IMR-90 (cell line): ENCODE results near the gene CEP72. TPM values are rescaled to one million over a fixed set of nuclear protein-coding genes. Genes with fewer than 3 reads are reported as not detected.

Experiments used
- ATAC-seq: fragments of 200-7000 bp; cut with Tn5 transposase; 2 replicates; pipeline ENCODE4 v1.9.1; 2020; ENCODE audit warnings: low read depth, mild to moderate bottlenecking, moderate library complexity
- BruUV-seq: library from RNA; stranded (reverse); fragments of 400-500 nt; replicated peaks from 2 replicates; lab custom pipeline; 2021; lab: Mats Ljungman, UMichigan
- CTCF ChIA-PET: fragments of 300-600 bp; formaldehyde crosslinking; extraction: SDS; loops from one replicate; lab custom pipeline; 2021; ENCODE audit warnings: antibody characterized with exemption; lab: Yijun Ruan, JAX
- POLR2A ChIA-PET: fragments of 300-600 bp; sonication (Branson Sonifier 250); formaldehyde crosslinking; loops from one replicate; lab custom pipeline; 2022; ENCODE audit warnings: antibody characterized with exemption; ENCODE audit not compliant: unreplicated experiment; lab: Charles Lee
- DNase-seq: peaks from one replicate; pipeline ENCODE4 v3.0.0; 2013
- H2AFZ ChIP-seq: replicated peaks from 2 replicates; pipeline ENCODE3; 2013; ENCODE audit warnings: low read length, mild to moderate bottlenecking; ENCODE audit not compliant: poor library complexity
- H2AK5ac ChIP-seq: 2 replicates; pipeline ENCODE4 v1.6.1; 2013; ENCODE audit warnings: low read depth, low read length, inconsistent platforms
- H2AK9ac ChIP-seq: replicated peaks from 2 replicates; pipeline ENCODE3; 2013; ENCODE audit warnings: mild to moderate bottlenecking, low read depth, low read length, moderate library complexity; ENCODE audit not compliant: poor library complexity
- H2BK120ac ChIP-seq: 2 replicates; pipeline ENCODE4 v1.6.1; 2013; ENCODE audit warnings: low read depth, low read length, inconsistent platforms
- H2BK15ac ChIP-seq: 3 replicates; pipeline ENCODE4 v1.6.1; 2013; ENCODE audit warnings: low read depth, low read length, inconsistent platforms
- H2BK20ac ChIP-seq: 2 replicates; pipeline ENCODE4 v1.6.1; 2013; ENCODE audit warnings: low read depth, mild to moderate bottlenecking, inconsistent platforms, low read length, moderate library complexity
- H2BK5ac ChIP-seq: 2 replicates; pipeline ENCODE4 v1.6.1; 2013; ENCODE audit warnings: mild to moderate bottlenecking, low read depth, low read length, inconsistent platforms; ENCODE audit not compliant: poor library complexity, severe bottlenecking
- H3K14ac ChIP-seq: replicated peaks from 2 replicates; pipeline ENCODE4 v1.6.1; 2013; ENCODE audit warnings: low read depth, low read length, inconsistent platforms
- H3K18ac ChIP-seq: 2 replicates; pipeline ENCODE4 v1.6.1; 2013; ENCODE audit warnings: low read depth, low read length, control low read depth
- H3K23ac ChIP-seq: 2 replicates; pipeline ENCODE4 v1.6.1; 2013; ENCODE audit warnings: low read depth, low read length, inconsistent platforms
- H3K27ac ChIP-seq: 2 replicates; pipeline ENCODE4 v1.5.1; 2013; ENCODE audit warnings: mild to moderate bottlenecking, control low read depth, low read length; ENCODE audit not compliant: insufficient read depth
- H3K27me3 ChIP-seq: 2 replicates; pipeline ENCODE4 v1.6.1; 2013; ENCODE audit warnings: low read length; ENCODE audit not compliant: control insufficient read depth, insufficient read depth
- H3K36me3 ChIP-seq: 2 replicates; pipeline ENCODE4 v1.6.1; 2013; ENCODE audit warnings: low read length, mixed read lengths; ENCODE audit not compliant: control insufficient read depth, insufficient read depth
- H3K4ac ChIP-seq: 2 replicates; pipeline ENCODE4 v1.6.1; 2013; ENCODE audit warnings: low read depth, low read length, inconsistent platforms
- H3K4me1 ChIP-seq: 2 replicates; pipeline ENCODE4 v1.6.1; 2013; ENCODE audit warnings: low read length, mixed read lengths; ENCODE audit not compliant: control insufficient read depth, insufficient read depth
- H3K4me2 ChIP-seq: 2 replicates; pipeline ENCODE4 v1.6.1; 2013; ENCODE audit warnings: low read depth, mild to moderate bottlenecking, control low read depth, low read length, moderate library complexity
- H3K4me3 ChIP-seq: 2 replicates; pipeline ENCODE4 v1.5.1; 2013; ENCODE audit warnings: low read depth, mild to moderate bottlenecking, control low read depth, low read length, moderate library complexity; ENCODE audit not compliant: insufficient read depth
- H3K56ac ChIP-seq: 2 replicates; pipeline ENCODE4 v1.6.1; 2013; ENCODE audit warnings: low read length, inconsistent platforms; ENCODE audit not compliant: insufficient read depth; ENCODE audit errors: extremely low read depth
- H3K79me1 ChIP-seq, 2 experiments: 2 replicates each; pipeline ENCODE4 v1.6.1; 2013; ENCODE audit warnings: low read length in 2 of 2, inconsistent platforms in 1 of 2, low read depth in 1 of 2
- H3K9ac ChIP-seq: 2 replicates; pipeline ENCODE4 v1.6.1; 2013; ENCODE audit warnings: low read depth, low read length, control low read depth
- H3K9me1 ChIP-seq: 2 replicates; pipeline ENCODE4 v1.6.1; 2013; ENCODE audit warnings: low read length, inconsistent platforms; ENCODE audit not compliant: insufficient read depth
- H3K9me3 ChIP-seq: 2 replicates; pipeline ENCODE4 v1.6.1; 2013; ENCODE audit warnings: low read length; ENCODE audit not compliant: control insufficient read depth, insufficient read depth
- H4K20me1 ChIP-seq: 2 replicates; pipeline ENCODE4 v1.6.1; 2013; ENCODE audit warnings: low read length, inconsistent platforms; ENCODE audit not compliant: insufficient read depth
- H4K5ac ChIP-seq: 2 replicates; pipeline ENCODE4 v1.6.1; 2013; ENCODE audit warnings: mild to moderate bottlenecking, low read depth, low read length, control low read depth
- H4K8ac ChIP-seq, 2 experiments: 2 replicates each; pipeline ENCODE4 v1.6.1; 2013; ENCODE audit warnings: low read depth in 2 of 2, low read length in 2 of 2, control low read depth in 1 of 2, inconsistent platforms in 1 of 2
- H4K91ac ChIP-seq: 2 replicates; pipeline ENCODE4 v1.6.1; 2013; ENCODE audit warnings: low read depth, low read length, inconsistent platforms; ENCODE audit not compliant: insufficient read depth
- BHLHE40 ChIP-seq: fragments of 150-350 bp; IDR thresholded peaks from 2 replicates; pipeline ENCODE4 v1.6.1; 2016; ENCODE audit warnings: mild to moderate bottlenecking, low read depth, low read length
- CEBPB ChIP-seq: IDR thresholded peaks from 2 replicates; pipeline ENCODE4 v1.6.1; 2012; ENCODE audit warnings: low read depth, low read length, improper control_type of control experiment
- CHD1 ChIP-seq: IDR thresholded peaks from 2 replicates; pipeline ENCODE4 v1.6.1; 2012; ENCODE audit warnings: low read depth, low read length, improper control_type of control experiment
- CTCF ChIP-seq: conservative IDR thresholded peaks from 2 replicates; pipeline ENCODE4 v1.5.1; 2012; ENCODE audit warnings: mild to moderate bottlenecking, low read depth, low read length, improper control_type of control experiment
- ELK1 ChIP-seq: fragments of 150-350 bp; IDR thresholded peaks from 2 replicates; pipeline ENCODE4 v1.6.1; 2016; ENCODE audit warnings: low read depth, mild to moderate bottlenecking, low read length, moderate library complexity, borderline replicate concordance
- FOS ChIP-seq: fragments of 150-350 bp; IDR thresholded peaks from 2 replicates; pipeline ENCODE4 v1.6.1; 2016; ENCODE audit warnings: low read depth, low read length
- MAFK ChIP-seq: IDR thresholded peaks from 2 replicates; pipeline ENCODE4 v1.6.1; 2012; ENCODE audit warnings: low read depth, low read length, improper control_type of control experiment
- MAZ ChIP-seq: IDR thresholded peaks from 2 replicates; pipeline ENCODE4 v1.6.1; 2012; ENCODE audit warnings: low read depth, mild to moderate bottlenecking, low read length, improper control_type of control experiment, moderate library complexity, borderline replicate concordance
- MXI1 ChIP-seq: IDR thresholded peaks from 2 replicates; pipeline ENCODE4 v1.6.1; 2012; ENCODE audit warnings: low read depth, mild to moderate bottlenecking, low read length, moderate library complexity, borderline replicate concordance
- NFE2L2 ChIP-seq: fragments of 150-350 bp; IDR thresholded peaks from 2 replicates; pipeline ENCODE4 v1.6.1; 2016; ENCODE audit warnings: low read depth, mild to moderate bottlenecking, low read length
- POLR2A ChIP-seq: IDR thresholded peaks from 2 replicates; pipeline ENCODE4 v1.6.1; 2012; ENCODE audit warnings: mild to moderate bottlenecking, low read depth, low read length
- RCOR1 ChIP-seq: IDR thresholded peaks from 2 replicates; pipeline ENCODE4 v1.6.1; 2012; ENCODE audit warnings: mild to moderate bottlenecking, low read length, improper control_type of control experiment; ENCODE audit not compliant: insufficient replicate concordance
- RFX5 ChIP-seq: IDR thresholded peaks from 2 replicates; pipeline ENCODE4 v1.8.0; 2012; ENCODE audit warnings: low read depth, mild to moderate bottlenecking, low read length, moderate library complexity
- SMC3 ChIP-seq: fragments of 150-350 bp; IDR thresholded peaks from 2 replicates; pipeline ENCODE4 v1.6.1; 2016; ENCODE audit warnings: low read depth, mild to moderate bottlenecking, antibody characterized with exemption, low read length, moderate library complexity
- WGBS, 2 experiments: methylation state at CpG; one replicate each; pipeline versions ENCODE4 v1.1.5 to v1.1.7; 2013; ENCODE audit warnings: missing lambda C conversion rate in 2 of 2; ENCODE audit not compliant: insufficient read length in 1 of 2; ENCODE audit errors: extremely low coverage in 2 of 2; 5-methylcytosine and 5-hydroxymethylcytosine counted together
- dilution Hi-C: fragments of 300-500 bp; cut with HindIII; formaldehyde crosslinking; loops from one replicate; pipeline ENCODE4 v1.14.3; 2018; ENCODE audit warnings: low sequenced_read_pairs; ENCODE audit not compliant: unreplicated experiment
- in situ Hi-C: fragments of 300-500 bp; cut with MboI; formaldehyde crosslinking; loops from 3 replicates; pipeline ENCODE4 v1.14.3; 2019; ENCODE audit warnings: low sequenced_read_pairs, inconsistent platforms, mixed read lengths
- intact Hi-C: fragments of 100-400 bp; cut with micrococcal nuclease; formaldehyde crosslinking; loops from 2 replicates; pipeline ENCODE4 v1.10.0; 2022
- polyA plus RNA-seq, 3 experiments: library from polyadenylated mRNA; depleted of rRNA; stranded (reverse); fragments of >200 nt; gene quantifications; 2 replicates each; pipeline ENCODE4 v1.2.3, GENCODE V29; 2012; ENCODE audit warnings: low replicate concordance in 1 of 3
- total RNA-seq: library from RNA; depleted of rRNA; stranded (reverse); fragments of >200 nt; gene quantifications from 2 replicates; pipeline ENCODE4 v1.2.3, GENCODE V29; 2012

Gene CEP72
- total and polyA plus RNA-seq, 2 of the 4 experiments (the other 2 are of a cell fraction), result 2.9 to 4.3 TPM

- TF ChIP-seq BHLHE40 (no peak), CEBPB (no peak)
These were observed 3.4 kb upstream of the CEP72 start (continued) for GRCh38 chr5:608429-609370.

GRCh38 chr5:609506-609905 lies 2.6 kb upstream of the CEP72 start:
- ATAC-seq, result no peak
- Histone ChIP-seq H2AFZ (no peak overlapping the region), H4K8ac (no peak overlapping the region), H4K91ac (no peak overlapping the region), H3K4ac (no peak overlapping the region), H3K4me3 (no peak overlapping the region), H2AK9ac (no peak overlapping the region), H3K36me3 (no peaks in the 10 kb centered on the region), H3K9me3 (no peaks in the 10 kb centered on the region), H2BK15ac (no peak overlapping the region), H2BK20ac (no peak overlapping the region), H3K4me1 (peaks cover 2% of the 10 kb centered on the region; the same call in 1 of the 2 replicates), H3K27ac (no peak overlapping the region), H2AK5ac (no peak overlapping the region), H3K18ac (no peak overlapping the region), H3K56ac (no peak overlapping the region), H3K9me1 (peaks cover 5% of the 10 kb centered on the region), H3K9ac (no peak overlapping the region), H3K4me2 (no peak overlapping the region), H2BK5ac (no peak overlapping the region), H4K20me1 (no peaks in the 10 kb centered on the region), H3K27me3 (peaks cover 12% of the 10 kb centered on the region; the same call in 1 of the 2 replicates), H3K79me1 (peaks cover 10 to 13% of the 10 kb centered on the region in 2 experiments; a peak in 3 of 4 replicates), H3K23ac (no peak overlapping the region), H3K14ac (no peak overlapping the region), H4K5ac (no peak overlapping the region), H2BK120ac (no peak overlapping the region)
- intact Hi-C loops, result no loop called here
- WGBS, 2 experiments, result 94% methylated on average over 2 of the region's 5 CpGs; no CpG with 5 or more reads in 1 of the 2 experiments
- in situ Hi-C loops, result no loop called here
- no TSS peak for BruUV-seq
- dilution Hi-C loops, result no loop called here
- ChIA-PET POLR2A (no interaction called here), CTCF (no interaction called here)
- DNase-seq, result no peak
- no peak for TF ChIP-seq ELK1
- no peak for TF ChIP-seq MAZ
- no peak for TF ChIP-seq POLR2A
- no peak for TF ChIP-seq RCOR1
- TF ChIP-seq FOS, result no peak
- no peak for TF ChIP-seq SMC3
- no peak for TF ChIP-seq CHD1
- TF ChIP-seq NFE2L2, result no peak
- TF ChIP-seq RFX5, result no peak
- no peak for TF ChIP-seq MAFK
- no peak for TF ChIP-seq CTCF
- TF ChIP-seq MXI1, result no peak
- no peak for TF ChIP-seq BHLHE40
